Daoy (cell line): ENCODE measurements around the gene KRT14. TPM values are rescaled to one million over a fixed set of nuclear protein-coding genes. Genes with fewer than 3 reads are reported as not detected.

Source experiments
- total RNA-seq: library from RNA; depleted of rRNA; stranded (reverse); fragments of >200 nt; shearing (Covaris generic); gene quantifications from 2 replicates; pipeline ENCODE4 v1.2.3, GENCODE V29; 2014; rRNA removed

The KRT14 gene
- total RNA-seq, 1 experiment from 2014 or later = 0.63 TPM

Other genes starting within 250 kb of the KRT14 start
- not detected in 2 replicates for gene KRT33A, start 236.1 kb downstream of the KRT14 start, total RNA-seq
- not detected in 2 replicates for gene KRT33B, start 217.1 kb downstream of the KRT14 start, total RNA-seq
- gene KRT34, start 204.6 kb downstream of the KRT14 start, total RNA-seq = 0.46 and 1.4 TPM in 2 replicates
- not detected in 2 replicates for gene KRT31, start 189.3 kb downstream of the KRT14 start, total RNA-seq
- gene KRT37, start 162.3 kb downstream of the KRT14 start, total RNA-seq = not detected in 2 replicates
- gene KRT38, start 145.9 kb downstream of the KRT14 start, total RNA-seq = not detected in 2 replicates
- gene KRT32, start 119.5 kb downstream of the KRT14 start, total RNA-seq = 0.06 TPM in 2 replicates
- not detected in 2 replicates for gene KRT35, start 105.7 kb downstream of the KRT14 start, total RNA-seq
- not detected in 2 replicates for gene KRT36, start 97.0 kb downstream of the KRT14 start, total RNA-seq
- not detected in 2 replicates for gene KRT13, start 81.3 kb downstream of the KRT14 start, total RNA-seq
- gene KRT15, start 68.0 kb downstream of the KRT14 start, total RNA-seq = 0.51 and 3.1 TPM in 2 replicates
- gene KRT19, start 58.6 kb downstream of the KRT14 start, total RNA-seq = 0.86 TPM in 1 of 2 replicates, not detected in the other
- gene KRT9, start 14.8 kb downstream of the KRT14 start, total RNA-seq = not detected in 2 replicates
- 1.0 TPM in 1 of 2 replicates, not detected in the other for gene KRT16, start 25.9 kb upstream of the KRT14 start, total RNA-seq
- gene KRT17, start 37.7 kb upstream of the KRT14 start, total RNA-seq = 276 and 317 TPM in 2 replicates
- gene EIF1, start 102.0 kb upstream of the KRT14 start, total RNA-seq = 78.2 and 85.4 TPM in 2 replicates
- not detected in 2 replicates for gene GAST, start 125.4 kb upstream of the KRT14 start, total RNA-seq
- 0.11 TPM in 1 of 2 replicates, not detected in the other for gene HAP1, start 147.7 kb upstream of the KRT14 start, total RNA-seq
- 32.6 and 36.3 TPM in 2 replicates for gene JUP, start 199.8 kb upstream of the KRT14 start, total RNA-seq
- gene P3H4, start 225.1 kb upstream of the KRT14 start, total RNA-seq = 44.4 and 60.9 TPM in 2 replicates
- 123 and 139 TPM in 2 replicates for gene FKBP10, start 226.1 kb upstream of the KRT14 start, total RNA-seq
- gene NT5C3B, start 249.3 kb upstream of the KRT14 start, total RNA-seq = 67.6 and 79.3 TPM in 2 replicates